Activated CD8-positive, alpha-beta T cell treated with anti-CD3 and anti-CD28 coated beads for 36 hours (primary cell): ENCODE data around the gene BRF1. TPM values are rescaled to one million over a fixed set of nuclear protein-coding genes. Genes with fewer than 3 reads are reported as not detected.

ENCODE experiments used
- ATAC-seq: fragments of 200-7000 bp; cut with Tn5 transposase; one replicate; pipeline ENCODE4 v1.10.0; 2021; ENCODE audit warnings: mild to moderate bottlenecking, moderate library complexity
- CTCF ChIA-PET: fragments of 350-600 bp; sonication (Branson Sonifier 250); formaldehyde crosslinking; loops from one replicate; lab custom pipeline; 2021; ENCODE audit warnings: antibody characterized with exemption; lab: Charles Lee
- POLR2A ChIA-PET: fragments of 350-600 bp; sonication (Branson Sonifier 250); formaldehyde crosslinking; loops from one replicate; lab custom pipeline; 2021; ENCODE audit warnings: antibody characterized with exemption; lab: Charles Lee
- DNase-seq: peaks from one replicate; pipeline ENCODE4 v3.0.0-alpha.2; 2020
- H3K27ac Mint-ChIP-seq: one replicate; pipeline ENCODE4 v1.8.0; 2021; ENCODE audit warnings: mild to moderate bottlenecking, mixed read lengths
- H3K27me3 Mint-ChIP-seq: one replicate; pipeline ENCODE4 v1.8.0; 2021; ENCODE audit warnings: mixed read lengths
- H3K36me3 Mint-ChIP-seq: one replicate; pipeline ENCODE4 v1.8.0; 2021; ENCODE audit warnings: low read depth, mixed read lengths
- H3K4me1 Mint-ChIP-seq: one replicate; pipeline ENCODE4 v1.8.0; 2021; ENCODE audit warnings: low read depth, mixed read lengths
- H3K4me3 Mint-ChIP-seq: one replicate; pipeline ENCODE4 v1.8.0; 2021; ENCODE audit warnings: mild to moderate bottlenecking, moderate library complexity, mixed read lengths
- H3K9me3 Mint-ChIP-seq: one replicate; pipeline ENCODE4 v1.8.0; 2021; ENCODE audit warnings: mixed read lengths
- intact Hi-C: fragments of 100-400 bp; cut with micrococcal nuclease; formaldehyde crosslinking; loops from one replicate; pipeline ENCODE4 v1.10.0; 2022
- total RNA-seq, 2 experiments: library from RNA; stranded (reverse); gene quantifications; one replicate each; pipeline ENCODE4 v1.2.3, GENCODE V29; 2021
- TF ChIP-seq, protein P1 (sequence below): fragments of 200-600 bp; IDR thresholded peaks from one replicate; pipeline ENCODE4 v1.8.0; 2022; ENCODE audit warnings: antibody characterized with exemption, mild to moderate bottlenecking

The BRF1 gene
- total RNA-seq, 2 experiments from 2014 or later = 25.3 to 26.6 TPM

DNA sequence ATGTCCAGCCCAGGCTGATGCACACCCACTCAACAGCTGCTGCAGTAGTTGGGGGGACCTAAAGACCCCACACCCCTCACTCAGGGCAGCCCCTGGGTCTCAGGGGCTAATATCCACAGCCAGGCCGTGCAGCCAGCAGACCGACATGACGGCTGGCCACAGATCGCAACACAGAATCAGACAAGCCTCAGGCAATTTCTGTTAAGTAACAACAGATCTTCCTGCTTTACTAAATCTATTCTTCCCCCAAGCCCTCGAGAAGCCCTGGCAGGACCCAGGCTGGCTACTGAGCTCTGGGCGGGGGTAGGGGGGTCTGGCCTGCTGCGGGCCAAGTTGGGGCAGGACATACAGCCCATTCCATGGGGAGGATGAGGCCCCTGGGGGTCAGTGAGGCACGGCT, 91.7 kb downstream of the BRF1 start:
- Mint-ChIP-seq H3K4me3 (no peak overlapping the region), H3K36me3 (no peaks in the 10 kb centered on the region), H3K27me3 (peaks cover 2% of the 10 kb centered on the region), H3K4me1 (peaks cover 8% of the 10 kb centered on the region), H3K27ac (no peak overlapping the region), H3K9me3 (no peaks in the 10 kb centered on the region)
- ATAC-seq (no peak), DNase-seq (no peak)
- TF ChIP-seq, protein P1, sequence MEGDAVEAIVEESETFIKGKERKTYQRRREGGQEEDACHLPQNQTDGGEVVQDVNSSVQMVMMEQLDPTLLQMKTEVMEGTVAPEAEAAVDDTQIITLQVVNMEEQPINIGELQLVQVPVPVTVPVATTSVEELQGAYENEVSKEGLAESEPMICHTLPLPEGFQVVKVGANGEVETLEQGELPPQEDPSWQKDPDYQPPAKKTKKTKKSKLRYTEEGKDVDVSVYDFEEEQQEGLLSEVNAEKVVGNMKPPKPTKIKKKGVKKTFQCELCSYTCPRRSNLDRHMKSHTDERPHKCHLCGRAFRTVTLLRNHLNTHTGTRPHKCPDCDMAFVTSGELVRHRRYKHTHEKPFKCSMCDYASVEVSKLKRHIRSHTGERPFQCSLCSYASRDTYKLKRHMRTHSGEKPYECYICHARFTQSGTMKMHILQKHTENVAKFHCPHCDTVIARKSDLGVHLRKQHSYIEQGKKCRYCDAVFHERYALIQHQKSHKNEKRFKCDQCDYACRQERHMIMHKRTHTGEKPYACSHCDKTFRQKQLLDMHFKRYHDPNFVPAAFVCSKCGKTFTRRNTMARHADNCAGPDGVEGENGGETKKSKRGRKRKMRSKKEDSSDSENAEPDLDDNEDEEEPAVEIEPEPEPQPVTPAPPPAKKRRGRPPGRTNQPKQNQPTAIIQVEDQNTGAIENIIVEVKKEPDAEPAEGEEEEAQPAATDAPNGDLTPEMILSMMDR = no peak
- intact Hi-C loops = no loop called here
- POLR2A ChIA-PET = no interaction called here
- CTCF ChIA-PET = no interaction called here

DNA sequence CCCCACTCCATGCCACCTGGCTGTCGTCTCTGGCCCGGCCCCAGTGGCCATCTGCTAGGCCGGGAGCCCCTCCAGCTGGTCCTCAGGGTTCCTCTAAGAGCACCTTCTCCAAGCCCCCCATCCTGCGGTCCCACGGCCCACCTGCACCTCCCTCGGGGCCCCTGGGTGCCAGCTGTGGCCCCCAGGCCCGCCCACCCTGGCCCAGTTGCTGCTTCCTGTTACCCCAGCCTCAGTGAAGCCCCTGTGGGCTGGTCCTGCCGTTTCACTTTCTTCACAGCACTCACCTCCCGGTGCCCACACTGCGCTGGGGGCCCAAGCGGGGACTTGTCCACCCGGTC, 92.1 kb downstream of the BRF1 start:
- ChIA-PET POLR2A (no interaction called here), CTCF (no interaction called here)
- intact Hi-C loops = no loop called here
- TF ChIP-seq, protein P1 = no peak
- Mint-ChIP-seq H3K4me3 (no peak overlapping the region), H3K36me3 (no peaks in the 10 kb centered on the region), H3K4me1 (peaks cover 9% of the 10 kb centered on the region), H3K9me3 (no peaks in the 10 kb centered on the region), H3K27ac (no peak overlapping the region), H3K27me3 (peaks cover 2% of the 10 kb centered on the region)
- DNase-seq = no peak
- ATAC-seq = no peak

DNA sequence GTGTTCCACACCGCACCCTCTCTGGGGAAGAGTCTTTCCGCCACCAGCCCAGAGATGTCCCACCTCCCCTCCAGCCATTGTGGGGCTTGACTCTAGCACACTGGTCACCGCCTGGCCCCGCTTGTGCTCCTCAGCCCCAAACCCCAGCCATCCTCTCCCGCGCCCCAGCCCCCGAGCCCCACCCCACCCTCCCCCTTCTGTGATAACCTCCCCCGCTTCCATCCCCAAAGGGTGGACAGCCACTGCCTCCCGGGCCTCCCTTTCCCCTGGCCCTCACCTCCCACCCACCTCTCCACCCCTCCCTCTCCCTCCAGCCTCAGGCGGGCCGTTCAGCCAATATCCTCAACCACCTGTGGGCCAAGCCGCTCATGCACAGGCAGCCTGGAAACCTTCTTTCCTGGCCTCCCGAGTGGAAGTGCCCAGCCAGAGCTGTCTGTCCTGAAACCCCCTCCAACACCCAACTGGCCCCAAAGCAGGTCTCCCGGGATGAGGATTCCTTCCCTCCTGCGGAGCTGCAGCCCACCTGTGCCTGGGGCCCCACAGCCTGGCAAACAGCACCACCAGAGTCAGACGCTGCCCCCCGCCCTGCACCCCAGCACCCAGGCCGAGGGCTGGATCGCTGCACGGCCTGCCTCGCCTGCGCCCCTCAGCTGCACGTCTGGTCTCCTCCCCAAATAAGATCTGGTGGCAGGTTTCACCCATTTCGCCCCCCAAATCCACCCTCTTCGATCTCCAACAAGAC, 92.6 kb downstream of the BRF1 start:
- Mint-ChIP-seq H3K27me3 (peaks cover 2% of the 10 kb centered on the region), H3K36me3 (no peaks in the 10 kb centered on the region), H3K27ac (no peak overlapping the region), H3K4me1 (peaks cover 9% of the 10 kb centered on the region), H3K4me3 (no peak overlapping the region), H3K9me3 (no peaks in the 10 kb centered on the region)
- ChIA-PET POLR2A (no interaction called here), CTCF (no interaction called here)
- TF ChIP-seq, protein P1 = no peak
- DNase-seq (no peak), ATAC-seq (no peak)
- intact Hi-C loops = no loop called here

DNA sequence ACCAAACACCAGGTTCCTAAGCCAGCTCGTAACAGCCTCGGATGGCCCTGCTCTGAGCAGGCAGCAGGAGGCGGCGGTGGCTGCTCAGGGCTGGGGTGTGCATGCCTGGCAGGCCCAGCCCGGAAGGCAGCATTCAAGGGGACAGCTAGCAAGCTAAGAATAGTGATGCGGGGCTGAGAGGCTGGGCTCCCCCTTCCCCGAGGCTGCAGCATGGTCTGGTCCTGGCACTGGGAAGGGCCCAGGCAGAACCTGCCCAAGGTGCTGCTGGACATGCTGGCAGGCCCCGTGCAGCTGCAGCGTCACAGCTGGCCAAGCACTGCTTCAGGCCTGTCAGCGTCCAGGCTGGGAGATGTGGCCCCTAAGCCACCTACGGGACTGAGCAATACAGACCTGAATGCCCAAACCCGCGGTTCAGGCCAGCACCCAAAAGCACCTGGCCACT, 93.3 kb downstream of the BRF1 start:
- CTCF ChIA-PET = interaction anchor here (1.0 kb wide), 1 partner anchor 144 kb away, joined by 3 read pairs; no protein-coding TSS in a partner anchor
- H3K27me3 Mint-ChIP-seq = peaks cover 2% of the 10 kb centered on the region
- peaks cover 9% of the 10 kb centered on the region for H3K4me1 Mint-ChIP-seq
- TF ChIP-seq, protein P1 = no peak
- POLR2A ChIA-PET = no interaction called here
- ATAC-seq (no peak), DNase-seq (no peak)
- H3K4me3 Mint-ChIP-seq = no peak overlapping the region
- intact Hi-C loops = no loop called here
- no peaks in the 10 kb centered on the region for H3K36me3 Mint-ChIP-seq
- H3K27ac Mint-ChIP-seq = no peak overlapping the region
- no peaks in the 10 kb centered on the region for H3K9me3 Mint-ChIP-seq

DNA sequence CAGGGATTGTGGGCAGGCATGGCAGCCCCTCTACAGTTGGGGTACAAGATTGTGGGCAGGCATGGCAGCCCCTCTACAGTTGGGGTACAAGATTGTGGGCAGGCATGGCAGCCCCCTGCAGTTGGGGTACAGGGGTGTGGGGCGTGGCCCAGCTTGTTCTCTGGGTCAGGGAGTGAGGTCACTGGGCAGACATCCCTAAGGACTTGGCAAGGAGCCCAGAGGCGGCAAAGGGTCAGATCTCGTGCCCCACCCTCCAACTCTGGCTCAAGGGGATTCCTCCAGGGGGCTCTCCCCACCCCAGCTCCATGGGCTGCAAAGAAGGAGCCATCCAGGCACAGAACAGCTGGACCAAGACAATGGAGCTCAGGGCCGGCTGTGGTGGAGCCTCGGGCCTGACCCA, 93.9 kb downstream of the BRF1 start:
- no peaks in the 10 kb centered on the region for H3K36me3 Mint-ChIP-seq
- TF ChIP-seq, protein P1 = no peak
- CTCF ChIA-PET = interaction anchor here (1.0 kb wide), 1 partner anchor 145 kb away, joined by 3 read pairs; no protein-coding TSS in a partner anchor
- H3K27ac Mint-ChIP-seq = no peak overlapping the region
- no peaks in the 10 kb centered on the region for H3K9me3 Mint-ChIP-seq
- intact Hi-C loops = no loop called here
- no peak overlapping the region for H3K4me3 Mint-ChIP-seq
- no peak for ATAC-seq
- DNase-seq = no peak
- H3K4me1 Mint-ChIP-seq = peaks cover 12% of the 10 kb centered on the region
- POLR2A ChIA-PET = no interaction called here
- peaks cover 2% of the 10 kb centered on the region for H3K27me3 Mint-ChIP-seq
